IMR-90 (cell line): Measurements from ENCODE around the gene MAGI1. TPM values are rescaled to one million over a fixed set of nuclear protein-coding genes. Genes with fewer than 3 reads are reported as not detected.

ENCODE experiments used
- ATAC-seq: fragments of 200-7000 bp; cut with Tn5 transposase; 2 replicates; pipeline ENCODE4 v1.9.1; 2020; ENCODE audit warnings: low read depth, mild to moderate bottlenecking, moderate library complexity
- BruUV-seq: library from RNA; stranded (reverse); fragments of 400-500 nt; replicated peaks from 2 replicates; lab custom pipeline; 2021; lab: Mats Ljungman, UMichigan
- CTCF ChIA-PET: fragments of 300-600 bp; formaldehyde crosslinking; extraction: SDS; loops from one replicate; lab custom pipeline; 2021; ENCODE audit warnings: antibody characterized with exemption; lab: Yijun Ruan, JAX
- POLR2A ChIA-PET: fragments of 300-600 bp; sonication (Branson Sonifier 250); formaldehyde crosslinking; loops from one replicate; lab custom pipeline; 2022; ENCODE audit warnings: antibody characterized with exemption; ENCODE audit not compliant: unreplicated experiment; lab: Charles Lee
- DNase-seq: peaks from one replicate; pipeline ENCODE4 v3.0.0; 2013
- H2AFZ ChIP-seq: replicated peaks from 2 replicates; pipeline ENCODE3; 2013; ENCODE audit warnings: low read length, mild to moderate bottlenecking; ENCODE audit not compliant: poor library complexity
- H2AK5ac ChIP-seq: 2 replicates; pipeline ENCODE4 v1.6.1; 2013; ENCODE audit warnings: low read depth, low read length, inconsistent platforms
- H2AK9ac ChIP-seq: replicated peaks from 2 replicates; pipeline ENCODE3; 2013; ENCODE audit warnings: mild to moderate bottlenecking, low read depth, low read length, moderate library complexity; ENCODE audit not compliant: poor library complexity
- H2BK120ac ChIP-seq: 2 replicates; pipeline ENCODE4 v1.6.1; 2013; ENCODE audit warnings: low read depth, low read length, inconsistent platforms
- H2BK15ac ChIP-seq: 3 replicates; pipeline ENCODE4 v1.6.1; 2013; ENCODE audit warnings: low read depth, low read length, inconsistent platforms
- H2BK20ac ChIP-seq: 2 replicates; pipeline ENCODE4 v1.6.1; 2013; ENCODE audit warnings: low read depth, mild to moderate bottlenecking, inconsistent platforms, low read length, moderate library complexity
- H2BK5ac ChIP-seq: 2 replicates; pipeline ENCODE4 v1.6.1; 2013; ENCODE audit warnings: mild to moderate bottlenecking, low read depth, low read length, inconsistent platforms; ENCODE audit not compliant: poor library complexity, severe bottlenecking
- H3K14ac ChIP-seq: replicated peaks from 2 replicates; pipeline ENCODE4 v1.6.1; 2013; ENCODE audit warnings: low read depth, low read length, inconsistent platforms
- H3K18ac ChIP-seq: 2 replicates; pipeline ENCODE4 v1.6.1; 2013; ENCODE audit warnings: low read depth, low read length, control low read depth
- H3K23ac ChIP-seq: 2 replicates; pipeline ENCODE4 v1.6.1; 2013; ENCODE audit warnings: low read depth, low read length, inconsistent platforms
- H3K27ac ChIP-seq: 2 replicates; pipeline ENCODE4 v1.5.1; 2013; ENCODE audit warnings: mild to moderate bottlenecking, control low read depth, low read length; ENCODE audit not compliant: insufficient read depth
- H3K27me3 ChIP-seq: 2 replicates; pipeline ENCODE4 v1.6.1; 2013; ENCODE audit warnings: low read length; ENCODE audit not compliant: control insufficient read depth, insufficient read depth
- H3K36me3 ChIP-seq: 2 replicates; pipeline ENCODE4 v1.6.1; 2013; ENCODE audit warnings: low read length, mixed read lengths; ENCODE audit not compliant: control insufficient read depth, insufficient read depth
- H3K4ac ChIP-seq: 2 replicates; pipeline ENCODE4 v1.6.1; 2013; ENCODE audit warnings: low read depth, low read length, inconsistent platforms
- H3K4me1 ChIP-seq: 2 replicates; pipeline ENCODE4 v1.6.1; 2013; ENCODE audit warnings: low read length, mixed read lengths; ENCODE audit not compliant: control insufficient read depth, insufficient read depth
- H3K4me2 ChIP-seq: 2 replicates; pipeline ENCODE4 v1.6.1; 2013; ENCODE audit warnings: low read depth, mild to moderate bottlenecking, control low read depth, low read length, moderate library complexity
- H3K4me3 ChIP-seq: 2 replicates; pipeline ENCODE4 v1.5.1; 2013; ENCODE audit warnings: low read depth, mild to moderate bottlenecking, control low read depth, low read length, moderate library complexity; ENCODE audit not compliant: insufficient read depth
- H3K56ac ChIP-seq: 2 replicates; pipeline ENCODE4 v1.6.1; 2013; ENCODE audit warnings: low read length, inconsistent platforms; ENCODE audit not compliant: insufficient read depth; ENCODE audit errors: extremely low read depth
- H3K79me1 ChIP-seq, 2 experiments: 2 replicates each; pipeline ENCODE4 v1.6.1; 2013; ENCODE audit warnings: low read length in 2 of 2, inconsistent platforms in 1 of 2, low read depth in 1 of 2
- H3K9ac ChIP-seq: 2 replicates; pipeline ENCODE4 v1.6.1; 2013; ENCODE audit warnings: low read depth, low read length, control low read depth
- H3K9me1 ChIP-seq: 2 replicates; pipeline ENCODE4 v1.6.1; 2013; ENCODE audit warnings: low read length, inconsistent platforms; ENCODE audit not compliant: insufficient read depth
- H3K9me3 ChIP-seq: 2 replicates; pipeline ENCODE4 v1.6.1; 2013; ENCODE audit warnings: low read length; ENCODE audit not compliant: control insufficient read depth, insufficient read depth
- H4K20me1 ChIP-seq: 2 replicates; pipeline ENCODE4 v1.6.1; 2013; ENCODE audit warnings: low read length, inconsistent platforms; ENCODE audit not compliant: insufficient read depth
- H4K5ac ChIP-seq: 2 replicates; pipeline ENCODE4 v1.6.1; 2013; ENCODE audit warnings: mild to moderate bottlenecking, low read depth, low read length, control low read depth
- H4K8ac ChIP-seq, 2 experiments: 2 replicates each; pipeline ENCODE4 v1.6.1; 2013; ENCODE audit warnings: low read depth in 2 of 2, low read length in 2 of 2, control low read depth in 1 of 2, inconsistent platforms in 1 of 2
- H4K91ac ChIP-seq: 2 replicates; pipeline ENCODE4 v1.6.1; 2013; ENCODE audit warnings: low read depth, low read length, inconsistent platforms; ENCODE audit not compliant: insufficient read depth
- BHLHE40 ChIP-seq: fragments of 150-350 bp; IDR thresholded peaks from 2 replicates; pipeline ENCODE4 v1.6.1; 2016; ENCODE audit warnings: mild to moderate bottlenecking, low read depth, low read length
- CEBPB ChIP-seq: IDR thresholded peaks from 2 replicates; pipeline ENCODE4 v1.6.1; 2012; ENCODE audit warnings: low read depth, low read length, improper control_type of control experiment
- CHD1 ChIP-seq: IDR thresholded peaks from 2 replicates; pipeline ENCODE4 v1.6.1; 2012; ENCODE audit warnings: low read depth, low read length, improper control_type of control experiment
- ELK1 ChIP-seq: fragments of 150-350 bp; IDR thresholded peaks from 2 replicates; pipeline ENCODE4 v1.6.1; 2016; ENCODE audit warnings: low read depth, mild to moderate bottlenecking, low read length, moderate library complexity, borderline replicate concordance
- FOS ChIP-seq: fragments of 150-350 bp; IDR thresholded peaks from 2 replicates; pipeline ENCODE4 v1.6.1; 2016; ENCODE audit warnings: low read depth, low read length
- MAFK ChIP-seq: IDR thresholded peaks from 2 replicates; pipeline ENCODE4 v1.6.1; 2012; ENCODE audit warnings: low read depth, low read length, improper control_type of control experiment
- MAZ ChIP-seq: IDR thresholded peaks from 2 replicates; pipeline ENCODE4 v1.6.1; 2012; ENCODE audit warnings: low read depth, mild to moderate bottlenecking, low read length, improper control_type of control experiment, moderate library complexity, borderline replicate concordance
- MXI1 ChIP-seq: IDR thresholded peaks from 2 replicates; pipeline ENCODE4 v1.6.1; 2012; ENCODE audit warnings: low read depth, mild to moderate bottlenecking, low read length, moderate library complexity, borderline replicate concordance
- NFE2L2 ChIP-seq: fragments of 150-350 bp; IDR thresholded peaks from 2 replicates; pipeline ENCODE4 v1.6.1; 2016; ENCODE audit warnings: low read depth, mild to moderate bottlenecking, low read length
- POLR2A ChIP-seq: IDR thresholded peaks from 2 replicates; pipeline ENCODE4 v1.6.1; 2012; ENCODE audit warnings: mild to moderate bottlenecking, low read depth, low read length
- RAD21 ChIP-seq: IDR thresholded peaks from 2 replicates; pipeline ENCODE4 v1.6.1; 2012; ENCODE audit warnings: low read length, improper control_type of control experiment
- RCOR1 ChIP-seq: IDR thresholded peaks from 2 replicates; pipeline ENCODE4 v1.6.1; 2012; ENCODE audit warnings: mild to moderate bottlenecking, low read length, improper control_type of control experiment; ENCODE audit not compliant: insufficient replicate concordance
- RFX5 ChIP-seq: IDR thresholded peaks from 2 replicates; pipeline ENCODE4 v1.8.0; 2012; ENCODE audit warnings: low read depth, mild to moderate bottlenecking, low read length, moderate library complexity
- SMC3 ChIP-seq: fragments of 150-350 bp; IDR thresholded peaks from 2 replicates; pipeline ENCODE4 v1.6.1; 2016; ENCODE audit warnings: low read depth, mild to moderate bottlenecking, antibody characterized with exemption, low read length, moderate library complexity
- WGBS, 2 experiments: methylation state at CpG; one replicate each; pipeline versions ENCODE4 v1.1.5 to v1.1.7; 2013; ENCODE audit warnings: missing lambda C conversion rate in 2 of 2; ENCODE audit not compliant: insufficient read length in 1 of 2; ENCODE audit errors: extremely low coverage in 2 of 2; 5-methylcytosine and 5-hydroxymethylcytosine counted together
- dilution Hi-C: fragments of 300-500 bp; cut with HindIII; formaldehyde crosslinking; loops from one replicate; pipeline ENCODE4 v1.14.3; 2018; ENCODE audit warnings: low sequenced_read_pairs; ENCODE audit not compliant: unreplicated experiment
- in situ Hi-C: fragments of 300-500 bp; cut with MboI; formaldehyde crosslinking; loops from 3 replicates; pipeline ENCODE4 v1.14.3; 2019; ENCODE audit warnings: low sequenced_read_pairs, inconsistent platforms, mixed read lengths
- intact Hi-C: fragments of 100-400 bp; cut with micrococcal nuclease; formaldehyde crosslinking; loops from 2 replicates; pipeline ENCODE4 v1.10.0; 2022
- polyA plus RNA-seq, 3 experiments: library from polyadenylated mRNA; depleted of rRNA; stranded (reverse); fragments of >200 nt; gene quantifications; 2 replicates each; pipeline ENCODE4 v1.2.3, GENCODE V29; 2012; ENCODE audit warnings: low replicate concordance in 1 of 3
- total RNA-seq: library from RNA; depleted of rRNA; stranded (reverse); fragments of >200 nt; gene quantifications from 2 replicates; pipeline ENCODE4 v1.2.3, GENCODE V29; 2012
- TF ChIP-seq, protein P1 (sequence below): conservative IDR thresholded peaks from 2 replicates; pipeline ENCODE4 v1.5.1; 2012; ENCODE audit warnings: mild to moderate bottlenecking, low read depth, low read length, improper control_type of control experiment
- TF ChIP-seq, protein P2 (sequence below): fragments of 150-350 bp; IDR thresholded peaks from 2 replicates; pipeline ENCODE4 v1.6.1; 2017; ENCODE audit warnings: mild to moderate bottlenecking, antibody characterized with exemption, low read length, low read depth

Gene MAGI1
- total and polyA plus RNA-seq, 2 of the 4 experiments (the other 2 are of a cell fraction): 14.5 to 24.2 TPM

GRCh38 chr3:65915477-65915876 is 123.2 kb downstream of the MAGI1 start:
- TF ChIP-seq FOS (no peak), SMC3 (no peak), RAD21 (no peak), RFX5 (no peak), POLR2A (no peak), CHD1 (no peak), NFE2L2 (no peak), MXI1 (no peak), MAFK (no peak), ELK1 (no peak), RCOR1 (no peak), CEBPB (no peak), BHLHE40 (no peak), MAZ (no peak)
- TF ChIP-seq, protein P1, sequence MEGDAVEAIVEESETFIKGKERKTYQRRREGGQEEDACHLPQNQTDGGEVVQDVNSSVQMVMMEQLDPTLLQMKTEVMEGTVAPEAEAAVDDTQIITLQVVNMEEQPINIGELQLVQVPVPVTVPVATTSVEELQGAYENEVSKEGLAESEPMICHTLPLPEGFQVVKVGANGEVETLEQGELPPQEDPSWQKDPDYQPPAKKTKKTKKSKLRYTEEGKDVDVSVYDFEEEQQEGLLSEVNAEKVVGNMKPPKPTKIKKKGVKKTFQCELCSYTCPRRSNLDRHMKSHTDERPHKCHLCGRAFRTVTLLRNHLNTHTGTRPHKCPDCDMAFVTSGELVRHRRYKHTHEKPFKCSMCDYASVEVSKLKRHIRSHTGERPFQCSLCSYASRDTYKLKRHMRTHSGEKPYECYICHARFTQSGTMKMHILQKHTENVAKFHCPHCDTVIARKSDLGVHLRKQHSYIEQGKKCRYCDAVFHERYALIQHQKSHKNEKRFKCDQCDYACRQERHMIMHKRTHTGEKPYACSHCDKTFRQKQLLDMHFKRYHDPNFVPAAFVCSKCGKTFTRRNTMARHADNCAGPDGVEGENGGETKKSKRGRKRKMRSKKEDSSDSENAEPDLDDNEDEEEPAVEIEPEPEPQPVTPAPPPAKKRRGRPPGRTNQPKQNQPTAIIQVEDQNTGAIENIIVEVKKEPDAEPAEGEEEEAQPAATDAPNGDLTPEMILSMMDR: no peak
- TF ChIP-seq, protein P2, sequence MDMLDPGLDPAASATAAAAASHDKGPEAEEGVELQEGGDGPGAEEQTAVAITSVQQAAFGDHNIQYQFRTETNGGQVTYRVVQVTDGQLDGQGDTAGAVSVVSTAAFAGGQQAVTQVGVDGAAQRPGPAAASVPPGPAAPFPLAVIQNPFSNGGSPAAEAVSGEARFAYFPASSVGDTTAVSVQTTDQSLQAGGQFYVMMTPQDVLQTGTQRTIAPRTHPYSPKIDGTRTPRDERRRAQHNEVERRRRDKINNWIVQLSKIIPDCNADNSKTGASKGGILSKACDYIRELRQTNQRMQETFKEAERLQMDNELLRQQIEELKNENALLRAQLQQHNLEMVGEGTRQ: no peak
- Histone ChIP-seq H3K4me2 (no peak overlapping the region), H4K91ac (no peak overlapping the region), H2BK15ac (no peak overlapping the region), H2BK20ac (no peak overlapping the region), H3K27ac (no peak overlapping the region), H3K9me3 (no peaks in the 10 kb centered on the region), H4K20me1 (peaks cover 13% of the 10 kb centered on the region; the same call in 1 of the 2 replicates), H4K8ac (no peak overlapping the region), H3K4me1 (peaks cover 8% of the 10 kb centered on the region; the same call in 1 of the 2 replicates), H2BK5ac (no peak overlapping the region), H2BK120ac (no peak overlapping the region), H3K56ac (no peak overlapping the region), H3K27me3 (no peaks in the 10 kb centered on the region), H3K18ac (no peak overlapping the region), H4K5ac (no peak overlapping the region), H3K9me1 (no peaks in the 10 kb centered on the region), H3K9ac (no peak overlapping the region), H3K36me3 (no peaks in the 10 kb centered on the region), H3K4me3 (no peak overlapping the region), H3K79me1 (peaks cover 14 to 55% of the 10 kb centered on the region in 2 experiments), H3K4ac (no peak overlapping the region), H2AK5ac (no peak overlapping the region), H3K23ac (no peak overlapping the region), H2AFZ (no peak overlapping the region), H2AK9ac (no peak overlapping the region), H3K14ac (no peak overlapping the region)
- BruUV-seq: no TSS peak
- CTCF ChIA-PET: interaction anchor here (1.0 kb wide), 1 partner anchor 121 kb away, joined by 3 read pairs; no protein-coding TSS in a partner anchor
- dilution Hi-C loops: no loop called here
- intact Hi-C loops: loop anchor here (2.0 kb wide), 1 partner anchor 131 kb away; no protein-coding TSS in a partner anchor
- POLR2A ChIA-PET: no interaction called here
- no CpG with 5 or more reads among the region's 2 CpGs for WGBS, 2 experiments
- no peak for DNase-seq
- ATAC-seq: no peak
- in situ Hi-C loops: no loop called here
